Left colon (tissue), 2 donors: ENCODE results near the gene TMC3. TPM values are rescaled to one million over a fixed set of nuclear protein-coding genes. Genes with fewer than 3 reads are reported as not detected.
A peak's percentile ranks its signal among the peaks of the same experiment; 100 is the strongest.

ENCODE experiments used
- ATAC-seq: fragments of 200-7000 bp; cut with Tn5 transposase; one replicate; pipeline ENCODE4 v1.9.1; 2020; ENCODE audit warnings: mild to moderate bottlenecking, moderate library complexity
- DNase-seq, 2 donors: peaks; one replicate each; pipeline ENCODE4 v3.0.0-alpha.2; 2020
- intact Hi-C, 2 donors: fragments of 100-400 bp; cut with DNase I in 1 of 2; cut with micrococcal nuclease in 1 of 2; formaldehyde crosslinking; loops; one replicate each; pipeline versions ENCODE4 v1.11.2 to v1.14.0; 2022; cut with DNase I, micrococcal nuclease
- total RNA-seq, 2 donors: library from RNA; stranded (reverse); fragmentation: NEBNext Ultra II Directional; extraction: Animal tissue kit (Norgen Biotek cat#: 25700); gene quantifications; one replicate each; pipeline ENCODE4 v1.2.1, GENCODE V29; 2021
- donor health status: DM: no; HTN: no; CAD: no.
- donor health status: DM: yes; HTN: yes; CAD: no.

The TMC3 gene
- total RNA-seq, 2 donors from 2014 or later, result not detected

DNA sequence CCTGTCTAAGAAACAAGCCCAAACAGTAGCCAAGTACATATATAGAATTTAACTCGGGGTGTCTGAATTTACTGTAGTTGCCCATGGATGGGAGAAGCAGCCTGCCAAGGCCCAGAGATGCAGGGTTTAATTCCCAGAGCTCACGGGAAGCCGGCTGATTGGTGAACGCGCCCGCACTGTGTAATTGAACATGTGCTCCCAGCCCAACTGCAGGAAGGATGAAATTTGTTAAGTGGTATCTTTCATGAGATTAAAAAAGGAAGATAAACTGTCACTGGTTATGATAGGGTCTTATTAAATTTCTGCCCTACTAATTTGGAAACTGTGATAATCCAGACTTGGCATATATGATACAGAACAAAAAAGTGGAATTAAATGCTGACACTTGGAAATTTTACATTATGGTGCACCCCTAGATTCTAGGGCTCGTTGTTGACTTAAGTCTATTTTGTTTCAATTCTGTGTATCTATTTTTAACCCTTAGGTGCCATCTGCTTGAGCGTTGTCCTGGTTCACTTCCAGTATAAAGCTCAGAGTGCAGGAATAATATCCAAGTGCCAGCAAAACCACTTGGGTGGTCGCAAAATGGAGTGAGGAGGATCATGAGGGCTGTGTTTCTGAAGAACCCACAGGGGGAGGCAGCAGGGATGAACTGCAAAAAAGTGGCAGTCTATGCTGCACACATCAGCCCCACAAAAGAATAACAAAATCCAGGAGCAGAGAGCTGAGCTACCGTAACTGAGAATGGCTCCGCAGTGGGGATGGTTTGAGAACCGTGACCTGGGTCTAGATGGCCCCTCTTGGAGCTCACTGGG lies 13.8 kb upstream of the TMC3 start:
- ATAC-seq (no peak), DNase-seq (no peak)
- intact Hi-C loops, result no loop called here

DNA sequence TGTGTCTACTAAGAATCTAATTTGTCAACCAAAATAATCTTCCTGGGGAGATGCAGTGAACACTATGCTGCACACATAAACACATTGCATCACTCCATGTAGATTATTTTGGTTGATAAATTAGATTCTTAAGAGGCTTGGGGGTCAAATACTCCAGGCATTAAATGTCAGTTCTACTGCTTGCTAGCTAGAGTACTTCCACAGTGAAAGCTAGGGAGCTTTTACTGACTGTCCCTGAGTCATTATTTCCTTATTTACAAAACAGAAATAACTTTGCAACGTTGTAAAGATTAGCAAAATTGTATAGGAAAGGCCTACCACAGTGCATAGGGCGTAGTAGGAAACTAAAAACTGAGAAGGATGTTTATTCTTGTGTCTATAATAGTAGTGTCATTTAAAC lies 12.9 kb upstream of the TMC3 start:
- peak; percentile 79 for ATAC-seq
- DNase-seq, result no peak
- intact Hi-C loops, result no loop called here

DNA sequence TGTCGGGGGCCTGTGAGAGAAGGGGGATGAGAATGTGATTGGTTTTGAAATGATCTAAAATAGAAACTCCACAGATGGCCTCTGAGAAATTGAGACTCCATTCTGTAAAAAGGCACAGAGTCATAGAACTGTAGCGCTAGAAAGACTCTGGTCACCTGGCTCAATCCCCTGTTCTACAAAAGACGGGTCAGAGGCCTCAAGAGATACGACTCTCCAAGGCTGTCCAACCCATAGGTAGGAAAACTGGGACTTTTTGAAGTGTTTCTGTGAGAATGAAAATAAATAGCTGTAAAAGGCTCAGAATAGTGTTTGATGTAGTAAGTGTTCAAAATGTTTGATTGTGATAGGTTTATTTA lies 11.7 kb upstream of the TMC3 start:
- ATAC-seq, result no peak
- no peak for DNase-seq
- intact Hi-C loops, result no loop called here

DNA sequence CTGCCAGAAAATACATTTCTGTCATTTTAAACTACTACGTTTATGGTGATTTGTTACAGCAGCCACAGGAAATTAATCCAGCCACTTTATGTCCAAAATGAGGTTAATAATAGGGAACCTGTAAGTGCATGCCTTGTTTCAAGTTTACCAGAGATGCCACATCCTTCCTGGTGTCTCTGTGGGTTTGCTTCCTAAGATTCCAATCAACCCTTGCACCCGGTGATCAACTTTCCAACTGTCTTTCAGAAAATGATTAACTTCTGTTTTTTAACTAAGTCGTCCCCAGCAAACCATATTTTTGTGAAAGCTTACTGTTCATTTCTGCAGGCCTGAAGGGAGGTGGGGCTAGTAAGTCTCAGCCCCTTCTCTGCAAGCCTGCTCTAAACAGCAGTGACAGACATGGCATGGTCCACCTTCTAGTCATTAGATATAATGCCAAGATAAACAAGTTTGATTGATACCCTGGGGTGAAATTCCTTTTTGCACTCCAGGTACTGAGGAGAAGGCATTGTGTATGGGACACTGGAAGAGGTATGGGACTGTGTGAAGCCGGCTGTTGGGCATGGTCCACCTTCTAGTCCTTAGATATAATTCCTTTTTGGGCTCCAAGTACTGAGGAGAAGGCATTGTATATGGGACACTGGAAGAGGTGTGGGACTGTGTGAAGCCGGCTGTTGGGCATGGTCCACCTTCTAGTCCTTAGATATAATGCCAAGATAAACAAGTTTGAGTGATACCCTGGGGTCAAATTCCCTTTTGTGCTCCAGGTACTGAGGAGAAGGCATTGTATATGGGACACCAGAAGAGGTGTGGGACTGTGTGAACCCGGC lies 11.1 kb upstream of the TMC3 start:
- intact Hi-C loops, result no loop called here
- ATAC-seq (peak; percentile 85), DNase-seq (peak; percentile 25 to 41)

DNA sequence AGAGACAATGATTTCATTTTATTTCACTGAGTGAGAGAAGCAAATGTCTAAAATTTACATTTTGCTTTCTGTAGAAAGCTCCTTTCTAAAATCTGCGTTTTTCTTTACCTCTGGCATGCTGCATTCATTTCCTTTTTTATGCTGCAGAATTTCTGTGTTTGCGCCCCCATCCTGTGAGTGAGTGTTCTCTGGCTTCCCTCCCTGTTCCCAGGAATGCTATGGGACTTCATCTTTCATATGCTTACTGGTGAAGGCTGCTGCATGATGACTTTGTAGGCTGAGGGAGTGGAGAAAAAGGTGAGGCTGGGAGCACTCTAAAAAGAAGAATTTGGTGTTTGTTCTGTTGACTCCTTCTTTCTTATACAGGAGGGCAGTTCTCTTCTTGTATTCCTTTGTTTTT lies 7.7 kb upstream of the TMC3 start:
- intact Hi-C loops, result no loop called here
- DNase-seq (no peak), ATAC-seq (no peak)

GRCh38 chr15:81380668-81381067 lies 6.7 kb upstream of the TMC3 start:
- ATAC-seq (peak; percentile 34), DNase-seq (no peak)
- intact Hi-C loops, result no loop called here

- ATAC-seq (peak; percentile 55), DNase-seq (no peak)
- intact Hi-C loops, result no loop called here
Observed at GRCh38 chr15:81380203-81380602, 6.2 kb upstream of the TMC3 start.

- intact Hi-C loops, result no loop called here
- ATAC-seq (no peak), DNase-seq (no peak)
Observed at GRCh38 chr15:81379269-81379668, 5.3 kb upstream of the TMC3 start.

- ATAC-seq, result no peak
- intact Hi-C loops, result no loop called here
- no peak for DNase-seq
Observed at GRCh38 chr15:81378443-81378842, 4.4 kb upstream of the TMC3 start.

DNA sequence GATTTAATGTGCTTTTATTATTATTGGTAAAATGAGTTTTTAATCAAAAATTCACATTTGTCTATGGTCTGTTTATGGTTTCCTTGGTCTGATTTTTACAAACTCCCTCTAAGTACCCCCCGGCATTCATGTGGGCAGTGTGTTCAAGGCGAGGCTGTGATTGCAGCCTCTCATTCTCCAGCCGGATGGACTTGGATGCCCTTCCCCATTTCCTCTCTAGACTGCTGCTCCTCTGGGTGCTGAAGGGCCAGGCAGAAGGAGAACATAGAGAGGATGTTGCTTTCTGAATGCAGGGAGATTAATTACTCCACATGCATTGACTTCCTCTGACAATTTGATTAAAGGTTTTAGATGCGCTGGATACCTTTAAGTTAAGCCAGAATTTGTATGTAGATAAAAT lies 3.9 kb upstream of the TMC3 start:
- DNase-seq (no peak), ATAC-seq (no peak)
- intact Hi-C loops, result no loop called here

GRCh38 chr15:81376231-81376630 lies 2.2 kb upstream of the TMC3 start:
- DNase-seq (no peak), ATAC-seq (no peak)
- intact Hi-C loops, result no loop called here

DNA sequence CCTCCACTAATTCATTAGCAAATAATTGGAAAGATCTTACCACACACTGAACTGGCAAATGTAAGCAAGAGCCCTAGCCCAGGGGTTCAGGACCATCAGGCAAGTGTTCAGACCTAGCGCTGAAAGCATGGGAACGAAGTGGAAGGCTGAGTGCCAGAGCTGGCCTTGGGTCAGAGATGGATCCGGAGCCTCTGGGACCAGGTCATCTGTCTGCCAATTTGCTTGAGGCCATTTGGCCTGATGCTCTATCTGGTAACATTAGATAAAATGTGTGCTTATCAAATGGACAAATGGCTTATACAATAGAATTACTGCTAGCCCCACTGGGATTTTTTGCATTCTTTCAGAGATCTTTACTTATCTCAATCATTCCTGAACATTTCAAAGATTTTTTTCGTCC lies 1.4 kb upstream of the TMC3 start:
- intact Hi-C loops, result no loop called here
- ATAC-seq (no peak), DNase-seq (no peak)

DNA sequence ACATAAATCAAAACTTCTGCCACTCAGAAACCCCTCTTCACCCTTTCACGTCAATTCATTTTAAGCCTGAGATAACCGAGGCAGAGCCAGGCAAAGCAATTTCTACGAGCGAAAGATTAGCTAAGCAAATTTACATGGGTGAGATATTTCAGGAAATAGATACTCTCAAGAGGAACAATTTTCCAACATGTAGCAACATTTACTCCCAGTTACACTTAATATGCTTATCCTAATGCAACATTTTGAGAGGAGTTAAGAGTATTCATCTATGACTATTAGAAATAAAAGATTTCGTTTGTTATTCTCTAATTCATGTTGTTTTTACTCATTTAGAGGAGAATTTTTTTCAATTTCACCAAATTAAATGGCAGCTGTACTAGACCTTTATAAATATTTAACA lies 837 bp downstream of the TMC3 start:
- intact Hi-C loops, result no loop called here
- DNase-seq (no peak), ATAC-seq (no peak)

DNA sequence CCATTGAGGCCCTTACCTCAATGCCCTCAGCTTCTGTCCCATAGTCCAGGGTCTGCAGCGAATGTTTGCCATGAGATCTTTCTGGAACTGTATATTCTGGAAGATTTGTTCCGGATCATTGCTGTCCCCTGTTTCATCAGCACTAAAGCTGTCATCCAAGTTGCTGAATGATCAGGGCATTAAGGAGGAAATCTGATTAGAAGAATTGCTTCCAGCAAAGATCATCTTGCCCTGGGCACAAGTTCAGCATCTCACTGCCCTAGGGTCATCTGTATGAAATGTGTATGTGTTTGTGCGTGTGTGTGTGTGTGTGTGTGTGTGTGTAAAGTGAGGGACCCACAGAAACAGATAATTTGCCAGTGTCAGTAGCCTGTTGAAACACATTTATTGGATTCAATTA lies 1.4 kb downstream of the TMC3 start:
- no peak for ATAC-seq
- no peak for DNase-seq
- intact Hi-C loops, result no loop called here

- ATAC-seq (no peak), DNase-seq (no peak)
- intact Hi-C loops, result no loop called here
Observed at GRCh38 chr15:81363718-81364500, 10.1 kb downstream of the TMC3 start.

- no peak for ATAC-seq
- intact Hi-C loops, result no loop called here
- DNase-seq, result no peak
Observed at GRCh38 chr15:81363276-81363675, 10.7 kb downstream of the TMC3 start.

DNA sequence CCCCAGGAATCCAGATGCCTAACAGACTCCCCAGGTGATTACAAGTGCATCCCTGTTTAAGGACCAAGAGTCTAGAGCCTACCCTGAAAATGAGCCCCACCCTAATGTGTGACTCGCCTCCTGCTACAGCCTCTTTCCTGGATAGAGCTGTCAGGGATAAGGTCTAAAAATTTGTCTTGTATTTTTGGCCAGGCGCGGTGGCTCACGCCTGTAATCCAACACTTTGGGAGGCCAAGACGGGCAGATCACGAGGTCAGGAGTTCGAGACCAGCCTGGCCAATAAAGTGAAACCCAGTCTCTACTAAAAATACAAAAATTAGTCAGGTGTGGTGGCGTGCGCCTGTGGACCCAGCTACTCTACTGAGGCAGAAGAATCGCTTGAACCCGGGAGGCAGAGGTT lies 11.2 kb downstream of the TMC3 start:
- ATAC-seq (no peak), DNase-seq (no peak)
- intact Hi-C loops, result no loop called here

DNA sequence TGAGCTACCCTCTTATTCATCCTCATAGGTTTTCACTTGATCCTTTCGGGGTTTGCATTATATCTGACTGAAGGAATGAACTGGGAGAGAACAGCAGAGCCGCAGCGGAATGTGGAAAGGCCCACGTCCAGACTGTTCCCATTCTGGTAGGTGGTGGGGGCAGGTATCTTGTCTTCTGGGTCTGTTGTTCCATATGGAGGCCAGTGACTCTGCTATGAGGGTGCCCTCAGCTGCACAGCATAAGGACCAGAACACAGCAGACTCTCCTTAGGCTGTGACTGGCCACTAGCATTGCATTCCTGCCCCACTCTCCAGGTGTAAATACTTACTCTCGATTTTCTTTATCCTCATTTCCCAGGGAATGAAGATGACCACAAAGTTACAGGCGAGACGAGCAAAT lies 12.1 kb downstream of the TMC3 start:
- DNase-seq, result no peak
- ATAC-seq, result no peak
- intact Hi-C loops, result no loop called here

- DNase-seq (no peak), ATAC-seq (no peak)
- intact Hi-C loops, result no loop called here
Observed at GRCh38 chr15:81360491-81360890, 13.5 kb downstream of the TMC3 start.

GRCh38 chr15:81358248-81358647 lies 15.8 kb downstream of the TMC3 start:
- intact Hi-C loops, result no loop called here
- ATAC-seq, result no peak
- DNase-seq, result no peak
